SK-N-SH (cell line): ENCODE measurements around the gene KRTAP9-1.

Source experiments
- CTCF ChIP-seq: fragments of 200-600 bp; sonication (generic); IDR thresholded peaks from 2 replicates; pipeline ENCODE4 v1.6.1; 2017; ENCODE audit warnings: antibody characterized with exemption, mild to moderate bottlenecking, moderate library complexity
- EP300 ChIP-seq, 2 experiments: IDR thresholded peaks; 2 replicates each; pipeline versions ENCODE4 v1.4.0 to v1.6.1; 2012; ENCODE audit warnings: borderline replicate concordance in 1 of 2, low read depth in 1 of 2, low read length in 1 of 2
- EZH2phosphoT487 ChIP-seq: fragments of 200-600 bp; sonication (generic); IDR thresholded peaks from 2 replicates; pipeline ENCODE4 v1.6.1; 2017; ENCODE audit warnings: low read depth, mixed run types, mild to moderate bottlenecking, antibody characterized with exemption, moderate library complexity, borderline replicate concordance
- MAX ChIP-seq: IDR thresholded peaks from 2 replicates; pipeline ENCODE4 v1.4.0; 2012; ENCODE audit warnings: low read depth
- NRF1 ChIP-seq: IDR thresholded peaks from 2 replicates; pipeline ENCODE4 v1.6.1; 2012; ENCODE audit warnings: low read depth, mild to moderate bottlenecking, low read length
- POLR2AphosphoS5 ChIP-seq: IDR thresholded peaks from 2 replicates; pipeline ENCODE4 v1.6.1; 2012; ENCODE audit warnings: low read depth, low read length
- RAD21 ChIP-seq: IDR thresholded peaks from 2 replicates; pipeline ENCODE4 v1.6.1; 2012; ENCODE audit warnings: mild to moderate bottlenecking, low read length
- RFX5 ChIP-seq: IDR thresholded peaks from 2 replicates; pipeline ENCODE4 v1.6.1; 2012; ENCODE audit warnings: mild to moderate bottlenecking, improper control_type of control experiment, low read length
- SIN3A ChIP-seq: IDR thresholded peaks from 2 replicates; pipeline ENCODE4 v1.6.1; 2012; ENCODE audit warnings: low read depth, mild to moderate bottlenecking, low read length, moderate library complexity, borderline replicate concordance
- USF2 ChIP-seq: fragments of 150-350 bp; IDR thresholded peaks from 2 replicates; pipeline ENCODE4 v1.6.1; 2017; ENCODE audit warnings: antibody characterized with exemption, low read length, low read depth, borderline replicate concordance
- ZBTB33 ChIP-seq: IDR thresholded peaks from 2 replicates; pipeline ENCODE4 v1.4.0; 2012; ENCODE audit warnings: low read depth, borderline replicate concordance

- TF ChIP-seq CTCF = no peak
- no peak for TF ChIP-seq USF2
- TF ChIP-seq POLR2AphosphoS5 = no peak
- no peak for TF ChIP-seq MAX
- no peak for TF ChIP-seq RAD21
- no peak for TF ChIP-seq EZH2phosphoT487
- no peak for TF ChIP-seq RFX5
- no peak for TF ChIP-seq NRF1
- TF ChIP-seq EP300 (IDR thresholded peaks at IDR 0.05; ENCODE audit: borderline replicate concordance in 1 of 2, low read depth in 1 of 2, low read length in 1 of 2) = no peak
- no peak for TF ChIP-seq SIN3A
- TF ChIP-seq ZBTB33 = no peak
Measured at GRCh38 chr17:41215681-41216080, 26.0 kb downstream of the KRTAP9-1 start.
